H1 (cell line): ENCODE data around the gene CACNA1C. TPM values are rescaled to one million over a fixed set of nuclear protein-coding genes. Genes with fewer than 3 reads are reported as not detected.

ENCODE experiments used
- CTCF ChIA-PET: fragments of 300-600 bp; sonication (Branson Sonifier 250); formaldehyde crosslinking; loops from one replicate; lab custom pipeline; 2021; ENCODE audit not compliant: partially characterized antibody; lab: Charles Lee
- POLR2A ChIA-PET: fragments of 300-600 bp; sonication (Branson Sonifier 250); formaldehyde crosslinking; loops from one replicate; lab custom pipeline; 2021; ENCODE audit warnings: inconsistent platforms; ENCODE audit not compliant: partially characterized antibody; lab: Charles Lee
- DNase-seq, 2 experiments: peaks; one replicate each; pipeline versions ENCODE4 v3.0.0 to v3.0.0-alpha.2; 2010 to 2022; ENCODE audit warnings: low spot score in 2 of 2, low read depth in 1 of 2, mixed read lengths in 1 of 2
- FAIRE-seq: peaks from 2 replicates; lab custom pipeline; 2011; peaks lifted over from hg19 to GRCh38; lab: Jason Lieb, UNC
- H2AFZ ChIP-seq: 2 replicates; pipeline ENCODE4 v1.8.1; 2012; ENCODE audit warnings: low read length, inconsistent platforms
- H2AK5ac ChIP-seq: 2 replicates; pipeline ENCODE4 v1.6.1; 2013; ENCODE audit warnings: low read depth, low read length
- H2BK120ac ChIP-seq: replicated peaks from 2 replicates; pipeline ENCODE3; 2013; ENCODE audit warnings: low read depth, low read length, inconsistent platforms
- H2BK12ac ChIP-seq: 2 replicates; pipeline ENCODE4 v1.6.1; 2013; ENCODE audit warnings: low read depth, low read length
- H2BK15ac ChIP-seq: 2 replicates; pipeline ENCODE4 v1.6.1; 2013; ENCODE audit warnings: low read length
- H2BK20ac ChIP-seq: 2 replicates; pipeline ENCODE4 v1.6.1; 2013; ENCODE audit warnings: low read length
- H2BK5ac ChIP-seq: 2 replicates; pipeline ENCODE4 v1.6.1; 2013; ENCODE audit warnings: low read depth, low read length
- H3K14ac ChIP-seq: 2 replicates; pipeline ENCODE4 v1.6.1; 2013; ENCODE audit warnings: inconsistent platforms; ENCODE audit not compliant: insufficient read length
- H3K18ac ChIP-seq: 2 replicates; pipeline ENCODE4 v1.6.1; 2013; ENCODE audit warnings: low read length; ENCODE audit errors: extremely low read depth
- H3K23ac ChIP-seq: 2 replicates; pipeline ENCODE4 v1.6.1; 2013; ENCODE audit warnings: inconsistent platforms; ENCODE audit not compliant: insufficient read length
- H3K23me2 ChIP-seq: 2 replicates; pipeline ENCODE4 v1.6.1; 2013; ENCODE audit warnings: low read depth, low read length
- H3K27ac ChIP-seq: 2 replicates; pipeline ENCODE4 v1.6.1; 2011; ENCODE audit warnings: low read depth, low read length, inconsistent platforms
- H3K27me3 ChIP-seq, 4 experiments: replicated peaks in 1 of 4; 1 replicate in 1 of 4; 2 replicates in 3 of 4; pipeline versions ENCODE4 v1.6.1 to v1.8.1; 2011 to 2013; ENCODE audit warnings: low read length in 3 of 4, mild to moderate bottlenecking in 3 of 4, inconsistent platforms in 2 of 4, mixed read lengths in 2 of 4, moderate library complexity in 1 of 4; ENCODE audit not compliant: control insufficient read depth in 3 of 4, insufficient read depth in 3 of 4; ENCODE audit errors: extremely low read depth in 1 of 4
- H3K36me3 ChIP-seq, 4 experiments: 2 replicates each; pipeline versions ENCODE4 v1.6.1 to v1.8.1; 2011 to 2013; ENCODE audit warnings: mild to moderate bottlenecking in 4 of 4, low read length in 3 of 4, moderate library complexity in 2 of 4, control low read depth in 1 of 4, inconsistent platforms in 1 of 4; ENCODE audit not compliant: insufficient read depth in 4 of 4, control insufficient read depth in 2 of 4
- H3K4ac ChIP-seq: replicated peaks from 2 replicates; pipeline ENCODE3; 2013; ENCODE audit warnings: low read length, low read depth, mixed read lengths, inconsistent platforms; ENCODE audit not compliant: insufficient read length
- H3K4me1 ChIP-seq, 4 experiments: replicated peaks in 1 of 4; 1 replicate in 1 of 4; 2 replicates in 3 of 4; pipeline versions ENCODE4 v1.6.1 to v1.8.1; 2011 to 2013; ENCODE audit warnings: low read length in 3 of 4, inconsistent platforms in 2 of 4, mixed read lengths in 1 of 4; ENCODE audit not compliant: insufficient read depth in 4 of 4, control insufficient read depth in 3 of 4
- H3K4me2 ChIP-seq, 2 experiments: 2 replicates each; pipeline versions ENCODE4 v1.6.1 to v1.8.1; 2011 to 2013; ENCODE audit warnings: low read depth in 2 of 2, low read length in 2 of 2, control low read depth in 1 of 2, inconsistent platforms in 1 of 2, mild to moderate bottlenecking in 1 of 2; ENCODE audit not compliant: insufficient read depth in 1 of 2
- H3K4me3 ChIP-seq, 4 experiments: fragments of 200-600, 300-600 bp in 1 of 4; sonication (generic), shearing (Covaris generic), sonication (Bioruptor Twin) in 1 of 4; 2 replicates each; pipeline versions ENCODE4 v1.5.1 to v1.8.1; 2011 to 2016; ENCODE audit warnings: low read length in 4 of 4, low read depth in 3 of 4, control low read depth in 2 of 4, inconsistent platforms in 2 of 4, mild to moderate bottlenecking in 2 of 4, mixed read lengths in 1 of 4, moderate library complexity in 1 of 4; ENCODE audit not compliant: insufficient read depth in 2 of 4; ENCODE audit errors: extremely low read depth in 1 of 4
- H3K56ac ChIP-seq: replicated peaks from 2 replicates; pipeline ENCODE3; 2013; ENCODE audit warnings: low read depth, mild to moderate bottlenecking, mixed read lengths, low read length, inconsistent platforms; ENCODE audit not compliant: insufficient read length
- H3K79me1 ChIP-seq: 2 replicates; pipeline ENCODE4 v1.6.1; 2013; ENCODE audit warnings: low read depth, low read length, control low read depth
- H3K79me2 ChIP-seq, 2 experiments: 2 replicates each; pipeline versions ENCODE4 v1.6.1 to v1.8.1; 2012 to 2013; ENCODE audit warnings: low read length in 2 of 2, mild to moderate bottlenecking in 2 of 2, inconsistent platforms in 1 of 2; ENCODE audit not compliant: insufficient read depth in 2 of 2, control insufficient read depth in 1 of 2
- H3K9ac ChIP-seq, 4 experiments: replicated peaks in 1 of 4; 1 replicate in 1 of 4; 2 replicates in 3 of 4; pipeline versions ENCODE4 v1.6.1 to v1.8.1; 2011 to 2013; ENCODE audit warnings: low read depth in 3 of 4, low read length in 3 of 4, control low read depth in 2 of 4, mild to moderate bottlenecking in 2 of 4, moderate library complexity in 2 of 4, inconsistent platforms in 1 of 4; ENCODE audit errors: extremely low read depth in 1 of 4
- H3K9me3 ChIP-seq, 2 experiments: 2 replicates each; pipeline versions ENCODE4 v1.6.1 to v1.8.1; 2012 to 2013; ENCODE audit warnings: mild to moderate bottlenecking in 2 of 2, moderate library complexity in 2 of 2, control low read depth in 1 of 2, inconsistent platforms in 1 of 2, low read depth in 1 of 2, low read length in 1 of 2, mixed read lengths in 1 of 2; ENCODE audit not compliant: insufficient read depth in 2 of 2
- H4K20me1 ChIP-seq, 2 experiments: replicated peaks in 1 of 2; 2 replicates each; pipeline versions ENCODE3 to v1.8.1; 2011 to 2013; ENCODE audit warnings: inconsistent platforms in 2 of 2, low read length in 2 of 2, mild to moderate bottlenecking in 1 of 2; ENCODE audit not compliant: insufficient read depth in 2 of 2, control insufficient read depth in 1 of 2
- H4K5ac ChIP-seq: 2 replicates; pipeline ENCODE4 v1.6.1; 2013; ENCODE audit warnings: low read length, low read depth, mixed read lengths, inconsistent platforms; ENCODE audit not compliant: insufficient read length
- H4K8ac ChIP-seq: 2 replicates; pipeline ENCODE4 v1.8.0; 2013; ENCODE audit warnings: mild to moderate bottlenecking, moderate library complexity, low read length, inconsistent platforms; ENCODE audit not compliant: insufficient read depth; ENCODE audit errors: extremely low read depth
- H4K91ac ChIP-seq: replicated peaks from 2 replicates; pipeline ENCODE3; 2013; ENCODE audit warnings: low read length, mixed read lengths, inconsistent platforms; ENCODE audit not compliant: insufficient read length
- CBX5 ChIP-seq: fragments of 300-800, 300-1000 bp; sonication (generic); IDR thresholded peaks from 2 replicates; pipeline ENCODE4 v1.7.1; 2016; ENCODE audit warnings: antibody characterized with exemption, low read length, low read depth
- CHD1 ChIP-seq: IDR thresholded peaks from 2 replicates; pipeline ENCODE4 v1.6.1; 2012; ENCODE audit warnings: low read depth, low read length, improper control_type of control experiment
- CREB1 ChIP-seq: IDR thresholded peaks from 2 replicates; pipeline ENCODE4 v1.6.1; 2012; ENCODE audit warnings: inconsistent platforms
- EP300 ChIP-seq, 2 experiments: IDR thresholded peaks; 1 replicate in 1 of 2; 2 replicates in 1 of 2; pipeline ENCODE4 v1.6.1; 2011 to 2012; ENCODE audit warnings: low read depth in 2 of 2, low read length in 2 of 2, mild to moderate bottlenecking in 2 of 2, borderline replicate concordance in 1 of 2, inconsistent platforms in 1 of 2, moderate library complexity in 1 of 2
- GABPA ChIP-seq: IDR thresholded peaks from 2 replicates; pipeline ENCODE4 v1.6.1; 2011; ENCODE audit warnings: mild to moderate bottlenecking, low read length, moderate library complexity, borderline replicate concordance; ENCODE audit not compliant: insufficient read depth
- KDM5A ChIP-seq: fragments of 200-600 bp; IDR thresholded peaks from 2 replicates; pipeline ENCODE4 v1.7.1; 2012; ENCODE audit warnings: mild to moderate bottlenecking, low read length, inconsistent platforms, mixed read lengths
- MAX ChIP-seq: IDR thresholded peaks from 2 replicates; pipeline ENCODE4 v1.6.1; 2012; ENCODE audit warnings: inconsistent platforms
- POLR2A ChIP-seq, 2 experiments: IDR thresholded peaks; 1 replicate in 1 of 2; 2 replicates in 1 of 2; pipeline ENCODE4 v1.6.1; 2011; ENCODE audit warnings: low read depth in 2 of 2, low read length in 2 of 2, mild to moderate bottlenecking in 2 of 2; ENCODE audit errors: control extremely low read depth in 1 of 2
- SIN3A ChIP-seq, 2 experiments: IDR thresholded peaks in 1 of 2; conservative IDR thresholded peaks in 1 of 2; 2 replicates each; pipeline ENCODE4 v1.6.1; 2011 to 2012; ENCODE audit warnings: low read length in 2 of 2, improper control_type of control experiment in 1 of 2, low read depth in 1 of 2, mild to moderate bottlenecking in 1 of 2
- SIX5 ChIP-seq: IDR thresholded peaks from 2 replicates; pipeline ENCODE4 v1.6.1; 2011; ENCODE audit warnings: mild to moderate bottlenecking, low read depth, low read length
- TAF7 ChIP-seq: optimal IDR thresholded peaks from 2 replicates; pipeline ENCODE3; 2011; ENCODE audit warnings: low read depth, mild to moderate bottlenecking, inconsistent platforms, low read length, moderate library complexity, borderline replicate concordance
- TCF12 ChIP-seq: IDR thresholded peaks from 2 replicates; pipeline ENCODE4 v1.6.1; 2011; ENCODE audit warnings: low read depth, mild to moderate bottlenecking, low read length
- WGBS, 2 experiments: shearing (Covaris generic) in 1 of 2; methylation state at CpG; one replicate each; pipeline versions ENCODE4 v1.1.6 to v1.1.7; 2013 to 2015; ENCODE audit warnings: low lambda C conversion rate in 2 of 2, mixed read lengths in 2 of 2, inconsistent platforms in 1 of 2, low coverage in 1 of 2, missing lambda C conversion rate in 1 of 2; ENCODE audit not compliant: insufficient replicate concordance in 2 of 2, insufficient coverage in 1 of 2, insufficient read length in 1 of 2; ENCODE audit errors: extremely low coverage in 1 of 2, missing lambda C conversion rate in 1 of 2; 5-methylcytosine and 5-hydroxymethylcytosine counted together
- polyA plus RNA-seq, 7 experiments: library from polyadenylated mRNA; depleted of rRNA in 3 of 7; stranded (reverse) in 5 of 7; unstranded in 2 of 7; fragments of >200 nt in 5 of 7; fragments of 200-250 nt in 2 of 7; gene quantifications; 1 replicate in 5 of 7; 2 replicates in 1 of 7; 4 replicates in 1 of 7; pipeline versions ENCODE4 v1.2.1 to v1.2.3, GENCODE V29; 2011 to 2013; ENCODE audit warnings: missing spikeins in 2 of 7, mixed read lengths in 2 of 7
- total RNA-seq: library from RNA; stranded (reverse); fragmentation: NEBNext Ultra II Directional; extraction: Animal tissue kit (Norgen Biotek cat#: 25700); gene quantifications from 2 replicates; pipeline ENCODE4 v1.2.1, GENCODE V29; 2021
- TF ChIP-seq, protein P1 (sequence below): IDR thresholded peaks from 2 replicates; pipeline ENCODE4 v1.6.1; 2012; ENCODE audit warnings: inconsistent platforms

The CACNA1C gene
- total and polyA plus RNA-seq, 2 of the 8 experiments (the other 6 are each of a cell fraction or from before 2014, with no cell fraction given): 1.3 TPM

DNA sequence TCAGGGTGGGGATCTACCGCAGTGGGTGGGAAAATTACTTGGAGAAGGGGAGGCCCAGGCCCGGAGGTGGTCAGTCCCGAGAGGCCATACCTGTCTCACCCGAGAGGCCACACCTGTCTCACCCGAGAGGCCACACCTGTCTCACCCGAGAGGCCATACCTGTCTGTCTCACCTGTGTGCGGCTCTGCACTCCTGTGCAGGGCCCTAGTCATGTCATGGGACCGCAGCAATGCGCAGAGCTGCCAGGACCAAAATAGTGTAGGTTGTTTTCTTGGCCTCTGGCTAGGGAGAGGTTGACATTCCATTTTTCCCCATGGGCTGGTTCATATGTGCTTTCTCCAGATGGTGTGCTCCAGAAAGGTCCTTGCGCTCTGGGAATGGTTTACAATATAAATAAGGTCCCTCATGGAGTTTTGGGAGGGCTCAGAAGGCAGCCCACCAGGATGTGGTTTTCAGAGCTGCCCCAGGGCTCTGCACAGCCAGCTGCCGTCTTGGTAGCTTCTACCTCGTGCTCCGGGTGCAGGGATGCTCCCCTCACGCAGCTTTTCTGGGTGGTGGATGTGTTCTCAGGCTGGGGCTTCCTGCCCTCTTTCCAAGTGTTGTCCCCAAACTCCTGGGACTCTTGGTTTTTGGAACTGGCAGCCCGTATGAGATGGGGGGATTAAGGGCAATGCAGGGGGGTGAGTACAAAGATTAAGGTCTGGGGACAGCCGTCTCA lies 58.2 kb downstream of the CACNA1C start:
- CTCF ChIA-PET: no interaction called here
- WGBS, 2 experiments: 82% methylated on average over 13 of the region's 16 CpGs; no CpG with 5 or more reads in 1 of the 2 experiments
- H3K4me2 ChIP-seq: no peak overlapping the region
- TF ChIP-seq TCF12 (no peak), TAF7 (no peak), SIX5 (no peak), CHD1 (no peak), EP300 (IDR thresholded peaks at IDR 0.05; ENCODE audit: borderline replicate concordance in 1 of 2, low read depth in 2 of 2, low read length in 2 of 2) (no peak), POLR2A (IDR thresholded peaks at IDR 0.05; ENCODE audit: control extremely low read depth in 1 of 2, low read depth in 2 of 2, low read length in 2 of 2) (no peak), KDM5A (no peak), GABPA (no peak), CREB1 (no peak), SIN3A (conservative IDR thresholded peaks at IDR 0.05 in 1 of 2, IDR thresholded peaks at IDR 0.05 in 1 of 2; ENCODE audit: low read depth in 1 of 2, low read length in 2 of 2) (no peak), CBX5 (no peak), MAX (no peak)
- TF ChIP-seq, protein P1, sequence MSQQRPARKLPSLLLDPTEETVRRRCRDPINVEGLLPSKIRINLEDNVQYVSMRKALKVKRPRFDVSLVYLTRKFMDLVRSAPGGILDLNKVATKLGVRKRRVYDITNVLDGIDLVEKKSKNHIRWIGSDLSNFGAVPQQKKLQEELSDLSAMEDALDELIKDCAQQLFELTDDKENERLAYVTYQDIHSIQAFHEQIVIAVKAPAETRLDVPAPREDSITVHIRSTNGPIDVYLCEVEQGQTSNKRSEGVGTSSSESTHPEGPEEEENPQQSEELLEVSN: no peak

More for the DNA sequence above, 58.2 kb downstream of the CACNA1C start:
- FAIRE-seq (no peak), DNase-seq (no peak)
- no peaks in the 10 kb centered on the region for H3K79me1 ChIP-seq
- no peak overlapping the region for H3K56ac ChIP-seq
- H2BK20ac ChIP-seq: no peak overlapping the region
- H2AFZ ChIP-seq: no peak overlapping the region
- no peak overlapping the region for H2BK5ac ChIP-seq
- H3K4me3 ChIP-seq: no peak overlapping the region
- no peak overlapping the region; the same call in 1 of the 2 replicates for H4K8ac ChIP-seq
- H3K4me1 ChIP-seq: no peaks in the 10 kb centered on the region
- H3K4ac ChIP-seq: no peak overlapping the region
- 0 out of 7 replicates have a peak, but pooled peaks cover 0 to 4% (median 0%) of the 10 kb centered on the region in 4 experiments for H3K27me3 ChIP-seq
- no peak overlapping the region for H2BK120ac ChIP-seq
- H2BK15ac ChIP-seq: no peak overlapping the region
- H3K23me2 ChIP-seq: no peaks in the 10 kb centered on the region
- H3K9ac ChIP-seq: no peak overlapping the region
- no peak overlapping the region for H3K18ac ChIP-seq
- no peaks in the 10 kb centered on the region for H4K20me1 ChIP-seq
- no peak overlapping the region for H3K27ac ChIP-seq
- H3K14ac ChIP-seq: no peak overlapping the region
- no peak overlapping the region for H2BK12ac ChIP-seq
- H3K23ac ChIP-seq: no peak overlapping the region
- H3K9me3 ChIP-seq: no peaks in the 10 kb centered on the region
- H4K5ac ChIP-seq: no peak overlapping the region
- H2AK5ac ChIP-seq: no peak overlapping the region
- POLR2A ChIA-PET: no interaction called here
- no peaks in the 10 kb centered on the region for H3K79me2 ChIP-seq
- no peaks in the 10 kb centered on the region for H3K36me3 ChIP-seq
- H4K91ac ChIP-seq: no peak overlapping the region
